ENCODE measurements around the gene CPO. TPM values are rescaled to one million over a fixed set of nuclear protein-coding genes. Genes with fewer than 3 reads are reported as not detected.
A peak's percentile ranks its signal among the peaks of the same experiment; 100 is the strongest.
"Not testable (repeated sequence)": the region's sequence is repeated elsewhere in the genome, so short reads cannot be mapped to it uniquely, and the experiment has no call there.

CPO gene
- 0.48 TPM in 1 of 2 replicates, not detected in the other for total RNA-seq

GRCh38 chr2:206939340-206939739, at the start of gene CPO:
TSS of gene CPO (plus strand) at chr2:206939518. CDS start at chr2:206939600, 82 bp downstream.
- DNase-seq (ENCODE audit: extremely low read depth, low read depth, low spot score): no peak

- no peak for DNase-seq (ENCODE audit: extremely low read depth, low read depth, low spot score)
Measured at GRCh38 chr2:206890179-206890578, 49.1 kb upstream of the CPO start.

GRCh38 chr2:206890926-206891325, 48.4 kb upstream of the CPO start:
- no peak for DNase-seq (ENCODE audit: extremely low read depth, low read depth, low spot score)

GRCh38 chr2:206915121-206915520, 24.2 kb upstream of the CPO start:
- DNase-seq (ENCODE audit: extremely low read depth, low read depth, low spot score): peak; percentile 25

GRCh38 chr2:206918263-206918662, 21.1 kb upstream of the CPO start:
- DNase-seq (ENCODE audit: extremely low read depth, low read depth, low spot score): no peak

- no peak for DNase-seq (ENCODE audit: extremely low read depth, low read depth, low spot score)
Measured at GRCh38 chr2:206920310-206920709, 19.0 kb upstream of the CPO start.

GRCh38 chr2:206920951-206921350, 18.4 kb upstream of the CPO start:
- DNase-seq (ENCODE audit: extremely low read depth, low read depth, low spot score): no peak

- DNase-seq (ENCODE audit: extremely low read depth, low read depth, low spot score): no peak
Measured at GRCh38 chr2:206921529-206921928, 17.8 kb upstream of the CPO start.

GRCh38 chr2:206935991-206936842, 3.1 kb upstream of the CPO start:
- DNase-seq (ENCODE audit: extremely low read depth, low read depth, low spot score): no peak

- no peak for DNase-seq (ENCODE audit: extremely low read depth, low read depth, low spot score)
Measured at GRCh38 chr2:206936843-206937230, 2.5 kb upstream of the CPO start.

- no peak for DNase-seq (ENCODE audit: extremely low read depth, low read depth, low spot score)
Measured at GRCh38 chr2:206937555-206937954, 1.8 kb upstream of the CPO start.

GRCh38 chr2:206940546-206940945, 1.2 kb downstream of the CPO start:
- DNase-seq (ENCODE audit: extremely low read depth, low read depth, low spot score): no peak

- DNase-seq (ENCODE audit: extremely low read depth, low read depth, low spot score): no peak
Measured at GRCh38 chr2:206942592-206943478, 3.5 kb downstream of the CPO start.

GRCh38 chr2:206953404-206953803, 14.1 kb downstream of the CPO start:
- not testable (repeated sequence) for DNase-seq (ENCODE audit: extremely low read depth, low read depth, low spot score)

- DNase-seq (ENCODE audit: extremely low read depth, low read depth, low spot score): no peak
Measured at GRCh38 chr2:206955253-206955652, 15.9 kb downstream of the CPO start.

- no peak for DNase-seq (ENCODE audit: extremely low read depth, low read depth, low spot score)
Measured at GRCh38 chr2:206958261-206958660, 18.9 kb downstream of the CPO start.

- DNase-seq (ENCODE audit: extremely low read depth, low read depth, low spot score): no peak
Measured at GRCh38 chr2:206962966-206963365, 23.6 kb downstream of the CPO start.

- no peak for DNase-seq (ENCODE audit: extremely low read depth, low read depth, low spot score)
Measured at GRCh38 chr2:206968134-206969086, 29.1 kb downstream of the CPO start.

- no peak for DNase-seq (ENCODE audit: extremely low read depth, low read depth, low spot score)
Measured at GRCh38 chr2:206969192-206969591, 29.9 kb downstream of the CPO start.

GRCh38 chr2:206970589-206971360, 31.5 kb downstream of the CPO start:
- no peak for DNase-seq (ENCODE audit: extremely low read depth, low read depth, low spot score)

Data from glomerular endothelial cell (primary cell).